Tibial nerve (tissue), 4 donors: ENCODE measurements around the gene FAIM2.

Source experiments
- EP300 ChIP-seq, 2 donors: sonication (generic); formaldehyde crosslinking; IDR thresholded peaks; one replicate each; pipeline ENCODE4 v1.6.1; 2017; ENCODE audit warnings: antibody characterized with exemption in 2 of 2, mild to moderate bottlenecking in 1 of 2
- POLR2A ChIP-seq, 2 donors: fragments of 450-650 bp; IDR thresholded peaks; one replicate each; pipeline ENCODE4 v1.6.1; 2017; ENCODE audit warnings: antibody characterized with exemption in 2 of 2, mild to moderate bottlenecking in 2 of 2, moderate library complexity in 2 of 2
- TF ChIP-seq, protein P1 (sequence below), 5 experiments: fragments of 200-600 bp in 3 of 5; fragments of 450-650 bp in 2 of 5; sonication (generic) in 3 of 5; IDR thresholded peaks; one replicate each; pipeline ENCODE4 v1.5.1; 2016 to 2019; ENCODE audit warnings: antibody characterized with exemption in 5 of 5, mild to moderate bottlenecking in 3 of 5, moderate library complexity in 2 of 5

DNA sequence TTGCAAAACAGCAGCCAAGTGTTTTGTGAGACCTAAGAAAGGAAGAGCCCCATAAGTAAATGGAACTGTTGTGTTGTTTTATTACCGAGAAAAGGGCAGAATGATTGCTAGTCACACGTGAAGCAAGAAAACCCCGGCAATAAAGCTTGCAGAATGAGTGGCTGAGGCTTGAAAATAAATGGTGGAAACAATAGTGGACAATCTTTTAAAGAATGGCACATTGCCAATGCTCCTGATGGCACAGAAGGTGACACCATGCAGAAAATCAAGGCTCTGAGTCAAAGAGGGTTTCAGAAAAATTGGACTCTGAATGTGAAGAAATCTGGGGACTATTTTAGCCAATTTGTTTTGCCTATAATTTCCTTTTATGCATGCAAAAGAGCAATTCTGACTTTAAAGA lies 42.8 kb upstream of the FAIM2 start:
- TF ChIP-seq, protein P1, sequence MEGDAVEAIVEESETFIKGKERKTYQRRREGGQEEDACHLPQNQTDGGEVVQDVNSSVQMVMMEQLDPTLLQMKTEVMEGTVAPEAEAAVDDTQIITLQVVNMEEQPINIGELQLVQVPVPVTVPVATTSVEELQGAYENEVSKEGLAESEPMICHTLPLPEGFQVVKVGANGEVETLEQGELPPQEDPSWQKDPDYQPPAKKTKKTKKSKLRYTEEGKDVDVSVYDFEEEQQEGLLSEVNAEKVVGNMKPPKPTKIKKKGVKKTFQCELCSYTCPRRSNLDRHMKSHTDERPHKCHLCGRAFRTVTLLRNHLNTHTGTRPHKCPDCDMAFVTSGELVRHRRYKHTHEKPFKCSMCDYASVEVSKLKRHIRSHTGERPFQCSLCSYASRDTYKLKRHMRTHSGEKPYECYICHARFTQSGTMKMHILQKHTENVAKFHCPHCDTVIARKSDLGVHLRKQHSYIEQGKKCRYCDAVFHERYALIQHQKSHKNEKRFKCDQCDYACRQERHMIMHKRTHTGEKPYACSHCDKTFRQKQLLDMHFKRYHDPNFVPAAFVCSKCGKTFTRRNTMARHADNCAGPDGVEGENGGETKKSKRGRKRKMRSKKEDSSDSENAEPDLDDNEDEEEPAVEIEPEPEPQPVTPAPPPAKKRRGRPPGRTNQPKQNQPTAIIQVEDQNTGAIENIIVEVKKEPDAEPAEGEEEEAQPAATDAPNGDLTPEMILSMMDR (IDR thresholded peaks at IDR 0.05) = no peak
- TF ChIP-seq POLR2A (IDR thresholded peaks at IDR 0.05) = no peak
- TF ChIP-seq EP300 (IDR thresholded peaks at IDR 0.05) = no peak
